ENCODE data around the gene ATP2B2.

Gene ATP2B2

DNA sequence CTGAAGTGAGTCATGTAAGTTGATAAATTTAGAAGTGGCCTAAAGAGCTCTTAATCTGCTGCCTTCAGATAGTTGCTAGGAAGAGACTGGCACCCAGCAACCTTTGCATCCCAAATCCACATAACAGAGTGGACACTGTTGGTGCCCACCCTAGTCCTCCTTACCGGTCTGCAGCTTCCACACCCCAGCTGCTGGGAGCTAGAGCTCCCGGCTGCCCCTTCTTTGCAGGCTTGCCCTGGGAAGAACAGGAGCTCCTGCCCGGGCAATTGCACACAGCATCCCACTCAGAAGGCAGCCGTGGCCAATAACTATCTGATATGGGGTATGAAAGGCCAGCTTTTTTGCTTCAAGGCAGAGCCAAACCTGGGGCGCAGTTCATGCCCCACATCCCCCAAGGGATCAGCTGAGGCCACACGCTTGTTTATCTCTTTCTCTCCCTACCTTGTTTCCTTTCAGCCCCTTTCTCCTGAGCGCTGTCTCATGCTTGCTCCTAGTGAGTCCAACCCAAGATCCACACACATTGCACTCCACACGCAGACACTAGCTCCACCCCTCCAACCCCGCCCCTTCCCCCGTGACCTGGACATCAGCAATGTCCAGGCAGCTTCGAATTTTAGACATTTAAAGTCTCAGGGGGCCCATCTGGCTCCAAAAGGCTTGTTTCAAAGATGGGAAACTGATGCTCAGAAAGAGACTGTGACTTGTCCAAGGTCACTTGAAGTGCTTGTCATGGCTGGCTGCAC is 9.1 kb downstream of the ATP2B2 start:
- Histone ChIP-seq H3K9me3 (ENCODE audit: insufficient read depth, low read length) (no peaks in the 10 kb centered on the region), H4K20me1 (ENCODE audit: insufficient read depth, low read length) (no peaks in the 10 kb centered on the region), H3K27me3 (ENCODE audit: low read depth, low read length) (peaks cover 13% of the 10 kb centered on the region), H3K4me3 (ENCODE audit: low read length) (no peak overlapping the region), H3K79me2 (ENCODE audit: low read length) (no peaks in the 10 kb centered on the region), H3K9ac (ENCODE audit: low read length) (no peak overlapping the region), H3K4me1 (ENCODE audit: low read length) (no peaks in the 10 kb centered on the region), H2AFZ (ENCODE audit: low read depth, low read length) (no peak overlapping the region), H3K36me3 (replicated peaks; ENCODE audit: low read depth, low read length) (no peaks in the 10 kb centered on the region), H3K4me2 (ENCODE audit: low read length) (no peak overlapping the region), H3K27ac (ENCODE audit: low read length) (no peak overlapping the region)
- TF ChIP-seq EZH2phosphoT487 (IDR thresholded peaks at IDR 0.05; ENCODE audit: low read depth) = no peak
- TF ChIP-seq, protein P1, sequence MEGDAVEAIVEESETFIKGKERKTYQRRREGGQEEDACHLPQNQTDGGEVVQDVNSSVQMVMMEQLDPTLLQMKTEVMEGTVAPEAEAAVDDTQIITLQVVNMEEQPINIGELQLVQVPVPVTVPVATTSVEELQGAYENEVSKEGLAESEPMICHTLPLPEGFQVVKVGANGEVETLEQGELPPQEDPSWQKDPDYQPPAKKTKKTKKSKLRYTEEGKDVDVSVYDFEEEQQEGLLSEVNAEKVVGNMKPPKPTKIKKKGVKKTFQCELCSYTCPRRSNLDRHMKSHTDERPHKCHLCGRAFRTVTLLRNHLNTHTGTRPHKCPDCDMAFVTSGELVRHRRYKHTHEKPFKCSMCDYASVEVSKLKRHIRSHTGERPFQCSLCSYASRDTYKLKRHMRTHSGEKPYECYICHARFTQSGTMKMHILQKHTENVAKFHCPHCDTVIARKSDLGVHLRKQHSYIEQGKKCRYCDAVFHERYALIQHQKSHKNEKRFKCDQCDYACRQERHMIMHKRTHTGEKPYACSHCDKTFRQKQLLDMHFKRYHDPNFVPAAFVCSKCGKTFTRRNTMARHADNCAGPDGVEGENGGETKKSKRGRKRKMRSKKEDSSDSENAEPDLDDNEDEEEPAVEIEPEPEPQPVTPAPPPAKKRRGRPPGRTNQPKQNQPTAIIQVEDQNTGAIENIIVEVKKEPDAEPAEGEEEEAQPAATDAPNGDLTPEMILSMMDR (IDR thresholded peaks at IDR 0.05; ENCODE audit: low read depth, low read length) = no peak

DNA sequence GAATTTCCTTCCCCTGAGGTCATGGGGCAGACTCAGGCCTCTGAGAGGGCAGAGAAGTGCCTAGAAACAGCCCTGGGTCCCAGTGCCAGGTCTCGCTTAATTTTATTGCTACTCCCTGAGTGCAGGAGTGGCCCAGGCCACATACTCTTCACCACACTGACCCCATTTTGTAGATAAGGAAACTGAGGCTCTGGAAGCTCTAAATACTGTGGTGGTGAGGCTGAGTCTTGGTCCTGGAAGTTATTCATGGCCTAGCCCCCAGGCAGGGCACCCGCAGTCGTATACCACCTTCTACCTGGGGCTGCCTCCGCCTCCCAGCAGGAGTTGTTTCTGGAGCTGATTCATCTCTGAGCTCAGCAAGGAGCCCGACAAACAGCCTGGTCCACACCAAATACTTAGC is 9.8 kb downstream of the ATP2B2 start:
- H3K4me1 ChIP-seq (ENCODE audit: low read length) = no peaks in the 10 kb centered on the region
- H3K36me3 ChIP-seq (replicated peaks; ENCODE audit: low read depth, low read length) = no peaks in the 10 kb centered on the region
- H3K79me2 ChIP-seq (ENCODE audit: low read length) = no peaks in the 10 kb centered on the region
- no peak overlapping the region for H3K4me3 ChIP-seq (ENCODE audit: low read length)
- H3K4me2 ChIP-seq (ENCODE audit: low read length) = no peak overlapping the region
- no peak overlapping the region for H3K27ac ChIP-seq (ENCODE audit: low read length)
- no peak for TF ChIP-seq EZH2phosphoT487 (IDR thresholded peaks at IDR 0.05; ENCODE audit: low read depth)
- TF ChIP-seq, protein P1 (IDR thresholded peaks at IDR 0.05; ENCODE audit: low read depth, low read length) = no peak
- no peaks in the 10 kb centered on the region for H4K20me1 ChIP-seq (ENCODE audit: insufficient read depth, low read length)
- H3K27me3 ChIP-seq (ENCODE audit: low read depth, low read length) = peaks cover 13% of the 10 kb centered on the region
- H3K9ac ChIP-seq (ENCODE audit: low read length) = no peak overlapping the region
- H2AFZ ChIP-seq (ENCODE audit: low read depth, low read length) = no peak overlapping the region
- no peaks in the 10 kb centered on the region for H3K9me3 ChIP-seq (ENCODE audit: insufficient read depth, low read length)

DNA sequence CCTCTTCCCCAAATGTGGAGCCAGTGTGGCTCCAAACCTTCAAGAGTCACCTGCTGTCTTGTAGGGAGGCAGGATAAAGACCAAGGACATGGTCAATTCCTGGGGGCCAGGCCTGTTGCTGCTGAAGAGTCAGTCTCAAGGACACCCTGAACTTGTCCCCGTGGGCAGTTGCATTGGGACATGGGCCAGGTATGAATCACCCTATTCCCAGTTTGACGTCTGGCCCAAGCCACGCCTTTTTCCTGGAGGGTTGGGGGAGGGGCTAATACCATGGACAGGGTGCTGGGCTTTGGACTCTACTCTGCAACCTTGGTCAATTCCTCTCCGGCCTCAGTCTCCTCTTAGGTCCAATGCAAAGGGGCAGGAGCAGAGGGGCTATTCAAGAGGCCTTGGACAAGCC is 10.4 kb downstream of the ATP2B2 start:
- Histone ChIP-seq H3K79me2 (ENCODE audit: low read length) (no peaks in the 10 kb centered on the region), H3K4me2 (ENCODE audit: low read length) (no peak overlapping the region), H3K4me3 (ENCODE audit: low read length) (no peak overlapping the region), H3K27ac (ENCODE audit: low read length) (no peak overlapping the region), H4K20me1 (ENCODE audit: insufficient read depth, low read length) (no peaks in the 10 kb centered on the region), H3K36me3 (replicated peaks; ENCODE audit: low read depth, low read length) (no peaks in the 10 kb centered on the region), H2AFZ (ENCODE audit: low read depth, low read length) (no peak overlapping the region), H3K4me1 (ENCODE audit: low read length) (no peaks in the 10 kb centered on the region), H3K9me3 (ENCODE audit: insufficient read depth, low read length) (no peaks in the 10 kb centered on the region), H3K27me3 (ENCODE audit: low read depth, low read length) (peaks cover 13% of the 10 kb centered on the region), H3K9ac (ENCODE audit: low read length) (no peak overlapping the region)
- TF ChIP-seq, protein P1 (IDR thresholded peaks at IDR 0.05; ENCODE audit: low read depth, low read length) = no peak
- no peak for TF ChIP-seq EZH2phosphoT487 (IDR thresholded peaks at IDR 0.05; ENCODE audit: low read depth)

DNA sequence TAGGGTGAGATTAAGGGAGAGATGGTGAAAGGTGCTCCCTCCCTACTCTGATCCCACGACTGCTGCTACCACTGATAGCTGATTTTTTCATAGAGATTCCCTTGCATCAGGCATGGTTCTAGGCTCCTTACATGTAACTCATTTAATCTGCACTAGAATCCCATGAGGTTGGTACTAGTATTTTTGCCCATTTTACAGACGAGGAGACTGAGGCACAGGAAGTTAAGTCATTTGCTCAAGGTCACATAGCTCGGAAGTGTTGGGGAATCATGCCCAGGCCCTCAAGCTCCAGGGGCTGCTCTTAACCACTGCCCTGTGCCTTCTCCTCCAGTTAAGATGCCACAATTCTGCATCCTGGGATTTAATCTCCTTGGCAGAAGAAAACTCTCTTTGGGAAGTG is 11.2 kb downstream of the ATP2B2 start:
- H3K9me3 ChIP-seq (ENCODE audit: insufficient read depth, low read length) = no peaks in the 10 kb centered on the region
- no peak overlapping the region for H2AFZ ChIP-seq (ENCODE audit: low read depth, low read length)
- no peaks in the 10 kb centered on the region for H3K79me2 ChIP-seq (ENCODE audit: low read length)
- no peak overlapping the region for H3K4me3 ChIP-seq (ENCODE audit: low read length)
- no peak overlapping the region for H3K4me2 ChIP-seq (ENCODE audit: low read length)
- TF ChIP-seq, protein P1 (IDR thresholded peaks at IDR 0.05; ENCODE audit: low read depth, low read length) = no peak
- TF ChIP-seq EZH2phosphoT487 (IDR thresholded peaks at IDR 0.05; ENCODE audit: low read depth) = no peak
- no peaks in the 10 kb centered on the region for H3K36me3 ChIP-seq (replicated peaks; ENCODE audit: low read depth, low read length)
- no peak overlapping the region for H3K9ac ChIP-seq (ENCODE audit: low read length)
- H3K4me1 ChIP-seq (ENCODE audit: low read length) = no peaks in the 10 kb centered on the region
- H3K27ac ChIP-seq (ENCODE audit: low read length) = no peak overlapping the region
- H4K20me1 ChIP-seq (ENCODE audit: insufficient read depth, low read length) = no peaks in the 10 kb centered on the region
- H3K27me3 ChIP-seq (ENCODE audit: low read depth, low read length) = peaks cover 13% of the 10 kb centered on the region
